Fibroblast of lung (primary cell): ENCODE data around the gene BCKDK. TPM values are rescaled to one million over a fixed set of nuclear protein-coding genes. Genes with fewer than 3 reads are reported as not detected.
A peak's percentile ranks its signal among the peaks of the same experiment; 100 is the strongest.

ENCODE experiments used
- DNase-seq, 2 donors: peaks; one replicate each; pipeline versions ENCODE4 v3.0.0 to v3.0.0-alpha.2; 2010; ENCODE audit warnings: low read depth in 2 of 2
- H2AFZ ChIP-seq: 2 replicates; pipeline ENCODE4 v1.5.1; 2012; ENCODE audit warnings: low read length, control low read depth, inconsistent platforms
- H3K27ac ChIP-seq: 2 replicates; pipeline ENCODE4 v1.5.1; 2011; ENCODE audit warnings: low read length, control low read depth; ENCODE audit not compliant: insufficient read depth
- H3K27me3 ChIP-seq: 2 replicates; pipeline ENCODE4 v1.5.1; 2011; ENCODE audit warnings: mild to moderate bottlenecking, low read length; ENCODE audit not compliant: control insufficient read depth, insufficient read depth
- H3K36me3 ChIP-seq: 2 replicates; pipeline ENCODE4 v1.5.1; 2011; ENCODE audit warnings: low read length; ENCODE audit not compliant: control insufficient read depth, insufficient read depth
- H3K4me1 ChIP-seq: 2 replicates; pipeline ENCODE4 v1.5.1; 2011; ENCODE audit warnings: low read length; ENCODE audit not compliant: control insufficient read depth, insufficient read depth; ENCODE audit errors: extremely low read depth
- H3K4me2 ChIP-seq: 2 replicates; pipeline ENCODE4 v1.5.1; 2011; ENCODE audit warnings: low read length, control low read depth; ENCODE audit not compliant: insufficient read depth; ENCODE audit errors: extremely low read depth
- H3K4me3 ChIP-seq, 4 experiments: fragments of 200-600 bp in 1 of 4; sonication (generic) in 1 of 4; replicated peaks in 1 of 4; 2 replicates each; pipeline ENCODE4 v1.5.1; 2011 to 2016; ENCODE audit warnings: low read length in 4 of 4, low read depth in 3 of 4, mild to moderate bottlenecking in 3 of 4, control low read depth in 2 of 4, inconsistent platforms in 1 of 4, mixed read lengths in 1 of 4; ENCODE audit not compliant: insufficient read depth in 1 of 4; ENCODE audit errors: control extremely low read depth in 1 of 4
- H3K79me2 ChIP-seq: 2 replicates; pipeline ENCODE4 v1.5.1; 2012; ENCODE audit warnings: mild to moderate bottlenecking, low read length, inconsistent platforms; ENCODE audit not compliant: control insufficient read depth, insufficient read depth
- H3K9ac ChIP-seq: 2 replicates; pipeline ENCODE4 v1.5.1; 2011; ENCODE audit warnings: mild to moderate bottlenecking, low read length, control low read depth; ENCODE audit not compliant: insufficient read depth
- H3K9me3 ChIP-seq: 2 replicates; pipeline ENCODE4 v1.5.1; 2012; ENCODE audit warnings: low read depth, low read length; ENCODE audit not compliant: control insufficient read depth, insufficient read depth
- H4K20me1 ChIP-seq: 2 replicates; pipeline ENCODE4 v1.5.1; 2011; ENCODE audit warnings: low read length; ENCODE audit not compliant: control insufficient read depth, insufficient read depth; ENCODE audit errors: extremely low read depth
- EZH2 ChIP-seq: IDR thresholded peaks from 2 replicates; pipeline ENCODE4 v1.5.1; 2012; ENCODE audit warnings: low read length, control low read depth, mild to moderate bottlenecking; ENCODE audit errors: missing control alignments
- polyA plus RNA-seq, 2 donors: library from polyadenylated mRNA; depleted of rRNA in 1 of 2; stranded (reverse) in 1 of 2; unstranded in 1 of 2; fragments of >200 nt; gene quantifications; 2 replicates each; pipeline ENCODE4 v1.2.1, GENCODE V29; 2011 to 2012; ENCODE audit warnings: missing spikeins in 1 of 2
- total RNA-seq: library from RNA; depleted of rRNA; stranded (reverse); fragments of >200 nt; gene quantifications from 2 replicates; pipeline ENCODE4 v1.2.1, GENCODE V29; 2014
- TF ChIP-seq, protein P1 (sequence below), 2 donors: IDR thresholded peaks in 1 of 2; conservative IDR thresholded peaks in 1 of 2; 1 replicate in 1 of 2; 2 replicates in 1 of 2; pipeline ENCODE4 v1.5.1; 2011 to 2012; ENCODE audit warnings: low read length in 2 of 2, control low read depth in 1 of 2, inconsistent platforms in 1 of 2, low read depth in 1 of 2, mild to moderate bottlenecking in 1 of 2

Gene BCKDK
- total and polyA plus RNA-seq, 2 donors (not counting 1 experiment from before 2014, with no cell fraction given): 18.5 to 34.8 TPM

DNA sequence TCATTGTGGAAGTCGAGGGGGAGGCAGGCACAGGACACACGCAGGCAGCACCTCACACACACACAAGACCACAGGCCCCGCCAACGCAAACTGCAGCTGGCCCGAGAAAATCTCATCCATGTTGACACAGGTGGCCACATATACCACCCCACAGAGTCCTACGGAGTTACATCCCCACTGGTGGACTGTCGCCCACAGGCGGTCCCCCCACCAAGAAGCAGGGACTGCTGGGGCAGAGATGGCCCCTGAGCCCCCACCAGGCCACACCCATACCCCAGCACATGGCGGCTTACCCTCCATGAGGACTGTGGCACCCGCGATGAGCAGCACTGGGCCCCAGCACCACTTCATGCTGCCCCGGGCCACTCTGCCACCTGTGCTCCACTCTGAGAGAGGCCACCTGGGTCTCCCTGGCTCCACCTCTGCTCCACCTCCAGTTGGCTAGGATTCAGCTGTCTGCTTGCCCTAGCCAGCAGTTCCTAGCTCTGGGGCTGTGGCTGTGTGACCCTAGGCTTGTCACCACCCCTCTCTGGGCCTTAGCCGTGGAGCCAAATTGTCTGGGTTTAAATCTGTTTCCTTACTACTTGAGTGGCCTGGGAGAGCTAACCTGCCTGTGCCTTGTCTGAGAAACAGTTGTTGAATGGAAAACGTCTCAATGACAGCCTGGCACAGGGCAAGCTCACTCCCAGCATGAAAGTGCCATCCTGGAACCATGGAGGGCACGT is 19.6 kb upstream of the BCKDK start, which contains the start of gene PRSS53:
Gene PRSS53 (minus strand): TSS at position 485 of the 725 bp plus-strand sequence. CDS start 134 bp downstream, at position 351.
- H3K79me2 ChIP-seq: peaks cover 15% of the 10 kb centered on the region
- no peak within 1 kb of the TSS for H3K27ac ChIP-seq
- H3K36me3 ChIP-seq: peaks cover 22% of the 10 kb centered on the region
- H3K4me2 ChIP-seq: no peak within 1 kb of the TSS
- H2AFZ ChIP-seq: no peak within 1 kb of the TSS
- TF ChIP-seq, protein P1, sequence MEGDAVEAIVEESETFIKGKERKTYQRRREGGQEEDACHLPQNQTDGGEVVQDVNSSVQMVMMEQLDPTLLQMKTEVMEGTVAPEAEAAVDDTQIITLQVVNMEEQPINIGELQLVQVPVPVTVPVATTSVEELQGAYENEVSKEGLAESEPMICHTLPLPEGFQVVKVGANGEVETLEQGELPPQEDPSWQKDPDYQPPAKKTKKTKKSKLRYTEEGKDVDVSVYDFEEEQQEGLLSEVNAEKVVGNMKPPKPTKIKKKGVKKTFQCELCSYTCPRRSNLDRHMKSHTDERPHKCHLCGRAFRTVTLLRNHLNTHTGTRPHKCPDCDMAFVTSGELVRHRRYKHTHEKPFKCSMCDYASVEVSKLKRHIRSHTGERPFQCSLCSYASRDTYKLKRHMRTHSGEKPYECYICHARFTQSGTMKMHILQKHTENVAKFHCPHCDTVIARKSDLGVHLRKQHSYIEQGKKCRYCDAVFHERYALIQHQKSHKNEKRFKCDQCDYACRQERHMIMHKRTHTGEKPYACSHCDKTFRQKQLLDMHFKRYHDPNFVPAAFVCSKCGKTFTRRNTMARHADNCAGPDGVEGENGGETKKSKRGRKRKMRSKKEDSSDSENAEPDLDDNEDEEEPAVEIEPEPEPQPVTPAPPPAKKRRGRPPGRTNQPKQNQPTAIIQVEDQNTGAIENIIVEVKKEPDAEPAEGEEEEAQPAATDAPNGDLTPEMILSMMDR (conservative IDR thresholded peaks at IDR 0.05 in 1 of 2, IDR thresholded peaks at IDR 0.05 in 1 of 2; ENCODE audit: low read depth in 1 of 2, low read length in 2 of 2): no peak
- no peak for TF ChIP-seq EZH2
- no peaks in the 10 kb centered on the region for H3K27me3 ChIP-seq
- H3K9me3 ChIP-seq: no peaks in the 10 kb centered on the region
- H3K4me3 ChIP-seq: no peak within 1 kb of the TSS
- DNase-seq: no peak
- H4K20me1 ChIP-seq: no peaks in the 10 kb centered on the region
- peaks cover 3% of the 10 kb centered on the region for H3K4me1 ChIP-seq
- H3K9ac ChIP-seq: no peak within 1 kb of the TSS

DNA sequence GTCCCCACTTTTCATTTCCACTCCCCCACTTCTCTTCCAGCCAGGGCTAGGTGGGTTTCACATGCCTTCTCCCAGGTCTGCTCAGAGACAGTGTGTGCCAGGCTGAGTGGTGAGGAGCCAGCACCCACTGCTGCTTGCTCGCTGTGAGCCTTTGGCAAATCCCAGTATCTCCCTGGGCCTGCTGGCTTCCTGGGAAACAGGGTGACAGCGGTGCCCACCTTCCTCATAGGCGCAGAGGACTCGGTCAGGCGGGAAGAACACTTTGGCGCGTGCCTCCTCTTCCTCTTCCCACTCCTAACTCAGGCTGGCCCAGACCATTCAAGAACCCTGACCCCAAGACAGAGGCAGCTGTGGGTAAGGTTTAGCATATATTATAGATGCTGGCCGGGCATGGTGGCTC is 19.0 kb upstream of the BCKDK start:
- Histone ChIP-seq H3K4me2 (no peak overlapping the region), H3K27me3 (no peaks in the 10 kb centered on the region), H4K20me1 (no peaks in the 10 kb centered on the region), H3K36me3 (peaks cover 19% of the 10 kb centered on the region), H3K27ac (no peak overlapping the region), H3K4me1 (peaks cover 3% of the 10 kb centered on the region), H3K9ac (no peak overlapping the region), H3K4me3 (no peak overlapping the region), H3K9me3 (no peaks in the 10 kb centered on the region), H3K79me2 (peaks cover 20% of the 10 kb centered on the region), H2AFZ (no peak overlapping the region)
- TF ChIP-seq EZH2: no peak
- TF ChIP-seq, protein P1 (conservative IDR thresholded peaks at IDR 0.05 in 1 of 2, IDR thresholded peaks at IDR 0.05 in 1 of 2; ENCODE audit: low read depth in 1 of 2, low read length in 2 of 2): no peak
- DNase-seq: no peak

DNA sequence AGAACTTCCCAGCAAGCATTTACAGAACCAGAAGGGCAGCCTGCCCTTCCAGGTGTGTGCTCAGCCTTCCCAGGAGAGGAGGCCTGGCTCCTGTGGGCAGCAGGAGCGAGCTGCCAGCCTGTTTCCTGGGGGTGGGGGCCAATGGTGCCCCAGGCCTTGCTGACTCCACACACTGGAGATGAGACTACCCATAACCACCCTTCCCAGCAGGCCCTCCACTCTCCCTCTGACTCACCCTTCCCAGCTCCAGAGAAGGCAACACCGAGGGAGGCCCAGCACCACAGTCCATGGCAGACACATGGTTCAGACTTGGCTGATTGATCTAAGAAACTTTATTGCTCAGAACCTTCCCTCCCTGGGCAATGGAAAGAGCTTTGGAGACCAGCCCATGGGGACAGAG is 17.6 kb upstream of the BCKDK start:
- Histone ChIP-seq H3K9me3 (no peaks in the 10 kb centered on the region), H3K4me3 (no peak overlapping the region), H3K27ac (no peak overlapping the region), H3K36me3 (peaks cover 15% of the 10 kb centered on the region), H2AFZ (no peak overlapping the region), H3K27me3 (no peaks in the 10 kb centered on the region), H3K4me2 (no peak overlapping the region), H4K20me1 (no peaks in the 10 kb centered on the region), H3K9ac (no peak overlapping the region), H3K79me2 (peaks cover 21% of the 10 kb centered on the region), H3K4me1 (peaks cover 3% of the 10 kb centered on the region)
- DNase-seq: peak in 1 of 2 donors; percentile 54
- no peak for TF ChIP-seq EZH2
- TF ChIP-seq, protein P1 (conservative IDR thresholded peaks at IDR 0.05 in 1 of 2, IDR thresholded peaks at IDR 0.05 in 1 of 2; ENCODE audit: low read depth in 1 of 2, low read length in 2 of 2): no peak
